ENCODE measurements around the gene PDE8A.

The PDE8A gene

DNA sequence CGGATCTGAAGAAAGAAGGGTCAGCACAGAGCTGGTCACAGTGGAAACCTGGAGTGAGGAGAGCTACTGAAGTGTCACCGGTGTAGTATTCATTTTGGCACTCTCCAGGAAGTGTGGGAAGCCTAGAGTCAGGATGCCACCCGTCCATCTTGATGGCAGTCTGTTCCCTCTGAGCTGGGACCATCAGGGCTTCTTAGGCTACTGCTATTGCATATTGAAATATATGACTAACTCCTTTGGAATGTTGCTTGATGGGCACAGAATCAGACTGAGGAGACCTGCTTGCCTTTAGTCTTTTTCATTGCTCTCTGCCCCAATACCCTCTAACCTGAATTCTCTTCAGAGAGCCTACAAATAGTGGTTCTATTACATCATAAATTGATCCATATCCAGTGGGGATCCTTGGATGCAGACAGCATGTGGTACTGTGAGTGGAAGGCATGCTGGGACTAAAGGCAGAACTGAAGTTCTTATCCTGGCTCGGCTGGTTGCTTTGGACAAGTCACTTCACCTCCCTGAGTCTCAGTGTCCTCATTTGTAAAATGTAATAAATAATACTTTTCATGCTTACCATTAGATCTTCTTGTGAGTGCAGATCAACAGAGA is 143.5 kb downstream of the PDE8A start:
- no peaks in the 10 kb centered on the region for H3K36me3 ChIP-seq (ENCODE audit: insufficient read depth, low read length)
- H3K9me3 ChIP-seq (ENCODE audit: control insufficient read depth, insufficient read depth, low read length): no peaks in the 10 kb centered on the region
- no peak overlapping the region for H3K9ac ChIP-seq (ENCODE audit: low read depth, low read length)
- peaks cover 10% of the 10 kb centered on the region for H3K4me1 ChIP-seq (ENCODE audit: insufficient read depth, low read length)

DNA sequence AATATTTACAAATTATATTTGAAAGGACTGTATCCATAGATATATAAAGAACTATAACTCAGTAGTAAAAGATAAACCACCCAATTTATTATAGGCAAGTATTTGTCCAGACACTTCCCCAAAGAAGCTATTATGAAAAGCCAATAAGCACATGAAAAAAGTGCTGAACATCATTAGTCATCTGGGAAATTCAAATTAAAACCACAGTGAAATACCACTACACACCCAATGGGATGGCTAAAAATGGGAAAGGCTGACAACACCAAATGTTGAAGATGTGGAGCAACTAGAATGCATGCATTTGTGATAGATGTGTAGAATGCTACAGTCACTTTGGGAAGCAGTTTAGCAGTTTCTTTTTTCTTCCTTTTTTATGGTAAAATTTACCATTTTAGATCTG is 147.0 kb downstream of the PDE8A start:
- Histone ChIP-seq H3K9ac (ENCODE audit: low read depth, low read length) (no peak overlapping the region), H3K36me3 (ENCODE audit: insufficient read depth, low read length) (no peaks in the 10 kb centered on the region), H3K4me1 (ENCODE audit: insufficient read depth, low read length) (peaks cover 10% of the 10 kb centered on the region), H3K9me3 (ENCODE audit: control insufficient read depth, insufficient read depth, low read length) (no peaks in the 10 kb centered on the region)

- H3K36me3 ChIP-seq (ENCODE audit: insufficient read depth, low read length): no peaks in the 10 kb centered on the region
- H3K9me3 ChIP-seq (ENCODE audit: control insufficient read depth, insufficient read depth, low read length): no peaks in the 10 kb centered on the region
- peaks cover 6% of the 10 kb centered on the region for H3K4me1 ChIP-seq (ENCODE audit: insufficient read depth, low read length)
- no peak overlapping the region for H3K9ac ChIP-seq (ENCODE audit: low read depth, low read length)
These were observed 148.2 kb downstream of the PDE8A start for GRCh38 chr15:85129881-85130280.

GRCh38 chr15:85131915-85132314 is 150.3 kb downstream of the PDE8A start:
- Histone ChIP-seq H3K9me3 (ENCODE audit: control insufficient read depth, insufficient read depth, low read length) (no peaks in the 10 kb centered on the region), H3K9ac (ENCODE audit: low read depth, low read length) (no peak overlapping the region), H3K36me3 (ENCODE audit: insufficient read depth, low read length) (no peaks in the 10 kb centered on the region), H3K4me1 (ENCODE audit: insufficient read depth, low read length) (no peaks in the 10 kb centered on the region)

- no peak overlapping the region for H3K9ac ChIP-seq (ENCODE audit: low read depth, low read length)
- no peaks in the 10 kb centered on the region for H3K9me3 ChIP-seq (ENCODE audit: control insufficient read depth, insufficient read depth, low read length)
- no peaks in the 10 kb centered on the region for H3K36me3 ChIP-seq (ENCODE audit: insufficient read depth, low read length)
- no peaks in the 10 kb centered on the region; the same call in 1 of the 2 replicates for H3K4me1 ChIP-seq (ENCODE audit: insufficient read depth, low read length)
These were observed 152.1 kb downstream of the PDE8A start for GRCh38 chr15:85133709-85134108.

DNA sequence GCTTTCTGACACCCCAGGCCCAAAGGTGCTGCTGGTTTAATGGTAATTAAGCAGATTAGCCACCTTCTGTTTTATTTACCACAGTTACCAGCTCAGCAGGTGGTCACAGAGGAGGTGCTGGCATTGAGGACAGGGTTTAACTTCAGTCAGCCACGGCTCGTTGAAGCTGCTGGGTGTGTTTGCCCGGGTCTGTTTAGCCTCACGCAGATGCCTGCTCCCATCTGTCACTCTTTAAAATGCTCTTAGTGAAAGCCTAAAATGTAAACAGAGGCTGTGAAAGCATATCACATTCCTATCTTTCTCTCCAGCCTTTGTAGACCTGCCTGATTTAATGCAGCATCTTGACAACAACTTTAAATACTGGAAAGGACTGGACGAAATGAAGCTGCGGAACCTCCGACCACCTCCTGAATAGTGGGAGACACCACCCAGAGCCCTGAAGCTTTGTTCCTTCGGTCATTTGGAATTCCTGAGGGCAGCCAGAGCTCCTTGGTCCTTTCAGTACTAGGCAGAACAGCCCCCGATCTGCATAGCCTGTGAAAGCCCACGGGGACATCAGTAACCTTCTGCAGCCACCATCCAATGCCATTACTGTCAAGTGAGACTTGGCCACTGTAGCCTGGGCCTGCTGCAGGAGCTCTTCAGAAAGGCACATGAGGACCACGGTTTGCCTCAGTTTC is 156.0 kb downstream of the PDE8A start:
- Histone ChIP-seq H3K9ac (ENCODE audit: low read depth, low read length) (no peak overlapping the region), H3K4me1 (ENCODE audit: insufficient read depth, low read length) (no peaks in the 10 kb centered on the region; the same call in 1 of the 2 replicates), H3K36me3 (ENCODE audit: insufficient read depth, low read length) (no peaks in the 10 kb centered on the region; the same call in 1 of the 2 replicates), H3K9me3 (ENCODE audit: control insufficient read depth, insufficient read depth, low read length) (no peaks in the 10 kb centered on the region)

DNA sequence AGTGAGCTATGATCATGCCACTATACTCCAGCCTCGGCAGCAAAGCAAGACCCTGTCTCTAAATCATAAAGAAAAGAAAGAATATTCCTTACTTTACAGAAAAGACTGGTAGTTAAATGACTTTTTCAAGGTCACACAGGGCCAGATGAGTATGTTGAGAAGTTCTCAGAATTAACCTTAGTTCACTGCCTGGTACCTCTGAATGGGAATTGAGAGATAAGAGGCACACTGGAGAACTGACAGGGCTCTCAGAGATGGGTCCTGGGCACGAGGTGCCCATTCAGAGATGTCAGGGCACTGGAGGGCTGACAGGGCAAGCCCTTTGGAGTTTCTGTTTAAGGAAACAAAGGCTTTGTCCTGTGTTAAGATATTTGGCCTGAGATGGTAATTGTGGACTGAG is 157.7 kb downstream of the PDE8A start:
- no peak overlapping the region for H3K9ac ChIP-seq (ENCODE audit: low read depth, low read length)
- H3K36me3 ChIP-seq (ENCODE audit: insufficient read depth, low read length): no peaks in the 10 kb centered on the region; the same call in 1 of the 2 replicates
- no peaks in the 10 kb centered on the region; the same call in 1 of the 2 replicates for H3K4me1 ChIP-seq (ENCODE audit: insufficient read depth, low read length)
- no peaks in the 10 kb centered on the region for H3K9me3 ChIP-seq (ENCODE audit: control insufficient read depth, insufficient read depth, low read length)

GRCh38 chr15:85141726-85142125 is 160.1 kb downstream of the PDE8A start:
- Histone ChIP-seq H3K9ac (ENCODE audit: low read depth, low read length) (no peak overlapping the region), H3K9me3 (ENCODE audit: control insufficient read depth, insufficient read depth, low read length) (no peaks in the 10 kb centered on the region), H3K4me1 (ENCODE audit: insufficient read depth, low read length) (no peaks in the 10 kb centered on the region; the same call in 1 of the 2 replicates)

DNA sequence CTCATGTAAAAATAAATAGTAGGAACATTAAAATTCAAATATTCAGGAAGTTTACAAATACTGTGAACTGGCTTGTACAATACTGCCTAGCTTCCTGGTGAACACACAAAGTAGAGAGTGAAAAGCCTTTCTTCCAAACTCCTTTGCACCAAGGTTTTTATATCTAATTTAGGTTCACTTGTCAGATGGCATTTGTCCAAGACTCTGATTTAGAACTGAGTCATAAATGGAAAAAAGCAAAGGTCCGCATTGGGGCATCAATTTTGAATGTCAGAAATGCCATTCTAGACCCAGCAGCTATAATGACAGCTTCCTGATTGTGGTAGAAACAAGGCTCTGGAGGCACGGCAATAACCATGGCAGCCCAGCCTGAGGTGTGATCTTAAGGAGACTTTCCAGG is 160.7 kb downstream of the PDE8A start:
- H3K36me3 ChIP-seq (ENCODE audit: insufficient read depth, low read length): no peaks in the 10 kb centered on the region; the same call in 1 of the 2 replicates
- no peaks in the 10 kb centered on the region for H3K9me3 ChIP-seq (ENCODE audit: control insufficient read depth, insufficient read depth, low read length)
- no peak overlapping the region for H3K9ac ChIP-seq (ENCODE audit: low read depth, low read length)
- H3K4me1 ChIP-seq (ENCODE audit: insufficient read depth, low read length): no peaks in the 10 kb centered on the region; the same call in 1 of the 2 replicates

More at GRCh38 chr15:85141726-85142125, 160.1 kb downstream of the PDE8A start:
- H3K36me3 ChIP-seq (ENCODE audit: insufficient read depth, low read length): no peaks in the 10 kb centered on the region; the same call in 1 of the 2 replicates

GRCh38 chr15:85149465-85150129 is 167.9 kb downstream of the PDE8A start:
- no peak overlapping the region for H3K9ac ChIP-seq (ENCODE audit: low read depth, low read length)
- H3K4me1 ChIP-seq (ENCODE audit: insufficient read depth, low read length): peaks cover 6% of the 10 kb centered on the region; the same call in 1 of the 2 replicates
- H3K9me3 ChIP-seq (ENCODE audit: control insufficient read depth, insufficient read depth, low read length): no peaks in the 10 kb centered on the region
- H3K36me3 ChIP-seq (ENCODE audit: insufficient read depth, low read length): no peaks in the 10 kb centered on the region

DNA sequence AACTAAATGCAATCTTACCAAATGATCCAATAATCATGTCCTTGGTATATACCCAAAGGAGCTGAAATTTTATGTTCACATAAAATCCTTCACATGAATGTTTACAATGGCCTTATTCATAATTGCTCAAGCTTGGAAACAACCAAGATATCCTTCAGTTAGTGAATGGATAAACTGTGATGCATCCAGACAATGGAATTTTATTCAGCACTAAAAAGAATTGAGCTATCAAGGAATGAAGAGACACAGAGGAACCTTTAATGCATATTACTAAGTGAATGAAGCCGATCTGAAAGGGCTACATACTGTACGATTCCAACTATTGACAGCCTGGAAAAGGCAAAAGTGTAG is 168.4 kb downstream of the PDE8A start:
- H3K9me3 ChIP-seq (ENCODE audit: control insufficient read depth, insufficient read depth, low read length): no peaks in the 10 kb centered on the region
- H3K9ac ChIP-seq (ENCODE audit: low read depth, low read length): no peak overlapping the region
- no peaks in the 10 kb centered on the region for H3K36me3 ChIP-seq (ENCODE audit: insufficient read depth, low read length)
- peaks cover 6% of the 10 kb centered on the region; the same call in 1 of the 2 replicates for H3K4me1 ChIP-seq (ENCODE audit: insufficient read depth, low read length)

DNA sequence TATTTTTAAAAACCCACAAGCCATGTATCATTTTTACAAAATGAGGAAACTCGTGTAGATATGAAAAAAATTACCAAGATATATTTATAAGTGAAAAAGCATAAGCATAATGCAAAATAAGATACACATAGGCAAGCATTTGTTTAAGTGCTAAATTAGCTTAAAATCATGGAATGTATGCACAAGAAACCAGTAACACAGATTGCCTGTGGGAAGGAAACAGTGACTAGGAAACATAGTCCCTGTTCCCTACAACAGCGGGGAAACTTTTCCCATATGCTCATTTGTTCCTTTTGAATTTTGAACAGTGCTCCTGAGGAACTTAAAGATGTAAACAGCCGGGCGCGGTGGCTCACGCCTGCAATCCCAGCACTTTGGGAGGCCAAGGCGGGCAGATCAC is 169.5 kb downstream of the PDE8A start:
- no peaks in the 10 kb centered on the region for H3K36me3 ChIP-seq (ENCODE audit: insufficient read depth, low read length)
- no peaks in the 10 kb centered on the region for H3K9me3 ChIP-seq (ENCODE audit: control insufficient read depth, insufficient read depth, low read length)
- peaks cover 6% of the 10 kb centered on the region; the same call in 1 of the 2 replicates for H3K4me1 ChIP-seq (ENCODE audit: insufficient read depth, low read length)
- no peak overlapping the region for H3K9ac ChIP-seq (ENCODE audit: low read depth, low read length)

DNA sequence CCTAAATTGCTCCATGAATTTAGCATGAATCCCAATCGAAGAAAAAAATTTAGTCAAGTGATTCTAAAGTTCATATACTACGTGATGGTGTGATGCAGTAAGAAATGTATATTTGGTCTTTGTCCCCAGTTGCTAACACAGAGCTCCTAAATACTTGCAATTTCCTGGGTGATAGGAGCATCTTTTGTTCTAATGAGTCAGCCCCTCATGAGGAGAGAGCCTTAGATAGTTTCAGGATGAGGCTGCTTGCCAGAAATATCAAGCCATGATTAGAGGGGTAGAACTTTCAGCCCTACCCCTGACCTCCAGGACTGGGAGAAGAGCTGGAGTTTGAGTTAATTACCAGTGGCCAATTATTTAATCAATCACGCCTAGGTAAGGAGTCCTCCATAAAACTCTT is 170.2 kb downstream of the PDE8A start:
- Histone ChIP-seq H3K9ac (ENCODE audit: low read depth, low read length) (no peak overlapping the region), H3K4me1 (ENCODE audit: insufficient read depth, low read length) (peaks cover 6% of the 10 kb centered on the region; the same call in 1 of the 2 replicates), H3K9me3 (ENCODE audit: control insufficient read depth, insufficient read depth, low read length) (no peaks in the 10 kb centered on the region), H3K36me3 (ENCODE audit: insufficient read depth, low read length) (no peaks in the 10 kb centered on the region)

- Histone ChIP-seq H3K36me3 (ENCODE audit: insufficient read depth, low read length) (no peaks in the 10 kb centered on the region), H3K4me1 (ENCODE audit: insufficient read depth, low read length) (peaks cover 6% of the 10 kb centered on the region; the same call in 1 of the 2 replicates), H3K9ac (ENCODE audit: low read depth, low read length) (no peak overlapping the region), H3K9me3 (ENCODE audit: control insufficient read depth, insufficient read depth, low read length) (no peaks in the 10 kb centered on the region)
These were observed 172.4 kb downstream of the PDE8A start for GRCh38 chr15:85154061-85154460.

DNA sequence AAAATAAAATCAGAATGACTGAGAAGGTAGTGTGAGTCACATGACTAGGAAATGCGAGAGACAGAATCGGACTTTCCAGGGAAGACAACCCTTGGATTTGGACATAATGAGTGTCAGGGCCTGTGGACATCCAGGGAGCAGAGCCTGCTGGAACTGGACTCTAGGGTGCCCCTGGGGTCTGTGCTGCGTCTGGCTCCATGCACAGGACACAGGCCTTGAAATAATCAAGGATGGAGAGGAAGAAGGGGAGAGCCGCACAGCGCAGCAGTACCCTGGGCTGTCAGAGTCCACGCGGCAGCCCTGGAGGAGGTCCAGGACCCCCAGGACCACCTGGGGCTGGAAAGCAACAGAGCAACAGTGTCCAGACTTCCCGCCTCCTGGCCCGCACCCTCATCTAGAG is 173.7 kb downstream of the PDE8A start:
- no peaks in the 10 kb centered on the region for H3K9me3 ChIP-seq (ENCODE audit: control insufficient read depth, insufficient read depth, low read length)
- H3K9ac ChIP-seq (ENCODE audit: low read depth, low read length): no peak overlapping the region
- H3K4me1 ChIP-seq (ENCODE audit: insufficient read depth, low read length): peaks cover 6% of the 10 kb centered on the region; the same call in 1 of the 2 replicates
- no peaks in the 10 kb centered on the region for H3K36me3 ChIP-seq (ENCODE audit: insufficient read depth, low read length)

Measured in ES-I3 (cell line).